HepG2 (cell line): ENCODE results near the gene THADA. TPM values are rescaled to one million over a fixed set of nuclear protein-coding genes. Genes with fewer than 3 reads are reported as not detected.

ENCODE experiments used
- ESRRA ChIP-seq: sonication (generic); formaldehyde crosslinking; IDR thresholded peaks from 2 replicates; pipeline ENCODE4 v1.5.1; 2020; ENCODE audit warnings: mild to moderate bottlenecking, low read depth, missing genetic modification reagents
- HNF1A ChIP-seq, 2 experiments: sonication (generic) in 1 of 2; formaldehyde crosslinking in 1 of 2; IDR thresholded peaks; 2 replicates each; pipeline versions ENCODE4 v1.4.0 to v1.6.1; 2016 to 2020; ENCODE audit warnings: borderline replicate concordance in 1 of 2, low read depth in 1 of 2, mild to moderate bottlenecking in 1 of 2, missing genetic modification reagents in 1 of 2
- PAXIP1 ChIP-seq: sonication (generic); formaldehyde crosslinking; conservative IDR thresholded peaks from 2 replicates; pipeline ENCODE4 v1.4.0; 2020; ENCODE audit warnings: mild to moderate bottlenecking, missing genetic modification reagents, moderate library complexity
- POLR2A ChIP-seq, 2 experiments: IDR thresholded peaks; 2 replicates each; pipeline ENCODE4 v1.6.1; 2011; ENCODE audit warnings: low read depth in 2 of 2, low read length in 2 of 2, mild to moderate bottlenecking in 1 of 2, moderate library complexity in 1 of 2; ENCODE audit not compliant: insufficient read depth in 1 of 2
- SNAPC4 ChIP-seq: sonication (generic); formaldehyde crosslinking; IDR thresholded peaks from 2 replicates; pipeline ENCODE4 v1.4.0; 2020; ENCODE audit warnings: mild to moderate bottlenecking, missing genetic modification reagents
- STAT6 ChIP-seq: sonication (generic); formaldehyde crosslinking; IDR thresholded peaks from 2 replicates; pipeline ENCODE4 v1.4.0; 2020; ENCODE audit warnings: missing genetic modification reagents, mild to moderate bottlenecking, borderline replicate concordance
- polyA plus RNA-seq, 8 experiments: library from polyadenylated mRNA; depleted of rRNA in 3 of 8; stranded (reverse) in 7 of 8; unstranded in 1 of 8; fragments of >200 nt; fragmentation: Illumina TruSeq in 4 of 8; extraction: Trizol in 4 of 8; gene quantifications; 2 replicates each; pipeline versions ENCODE4 v1.2.1 to v1.2.3, GENCODE V29; 2011 to 2016; ENCODE audit warnings: low read depth in 4 of 8, missing spikeins in 1 of 8, mixed read lengths in 1 of 8; ENCODE audit not compliant: insufficient read depth in 1 of 8
- total RNA-seq, 5 experiments: library from RNA; depleted of rRNA; stranded (reverse); fragments of >200 nt; fragmentation: Illumina TruSeq; extraction: Trizol; gene quantifications; 2 replicates each; pipeline ENCODE4 v1.2.3, GENCODE V29; 2016; ENCODE audit warnings: low read depth in 1 of 5

Gene THADA
- total and polyA plus RNA-seq, 2 of the 13 experiments (the other 11 are each of a cell fraction or from before 2014, with no cell fraction given): 12.7 to 21.7 TPM

- TF ChIP-seq STAT6 (peak; percentile 92; the same call in 1 of the 2 replicates), POLR2A (IDR thresholded peaks at IDR 0.05; ENCODE audit: insufficient read depth in 1 of 2, low read depth in 2 of 2, low read length in 2 of 2) (peak in 1 of 2 experiments; percentile 35; a peak in 1 of 4 replicates), SNAPC4 (CRISPR knock-in tag) (peak; percentile 79), HNF1A (IDR thresholded peaks at IDR 0.05; ENCODE audit: low read depth) (peak; percentile 77), HNF1A (CRISPR knock-in tag; IDR thresholded peaks at IDR 0.05; ENCODE audit: borderline replicate concordance) (peak; percentile 90; the same call in 1 of the 2 replicates), PAXIP1 (CRISPR knock-in tag) (peak; percentile 96), ESRRA (CRISPR knock-in tag) (0 out of 2 replicates have a peak, but pooled peaks have one; percentile 22)
These were observed 301.8 kb downstream of the THADA start (continued) for GRCh38 chr2:43293744-43294695.
